Stromal cell of bone marrow (primary cell): ENCODE results near the gene ZXDC.

Experiments used
- DNase-seq: peaks from one replicate; pipeline ENCODE4 v3.0.0-alpha.2; 2012; ENCODE audit warnings: low read depth

Gene ZXDC

GRCh38 chr3:126415661-126416591, 59.8 kb downstream of the ZXDC start:
- DNase-seq, result no peak

GRCh38 chr3:126414961-126415660, 60.6 kb downstream of the ZXDC start:
- DNase-seq, result no peak

GRCh38 chr3:126414406-126414805, 61.3 kb downstream of the ZXDC start:
- DNase-seq, result no peak

GRCh38 chr3:126413693-126414080, 62.0 kb downstream of the ZXDC start:
- DNase-seq, result no peak

GRCh38 chr3:126412841-126413692, 62.6 kb downstream of the ZXDC start:
- DNase-seq, result no peak

- no peak for DNase-seq
Observed at GRCh38 chr3:126408099-126408498, 67.6 kb downstream of the ZXDC start.

- DNase-seq, result no peak
Observed at GRCh38 chr3:126407412-126408044, 68.2 kb downstream of the ZXDC start.

GRCh38 chr3:126406389-126407296, 69.0 kb downstream of the ZXDC start:
- no peak for DNase-seq

- no peak for DNase-seq
Observed at GRCh38 chr3:126402666-126403302, 72.9 kb downstream of the ZXDC start.

GRCh38 chr3:126402178-126402577, 73.5 kb downstream of the ZXDC start:
- DNase-seq, result no peak

GRCh38 chr3:126401611-126402160, 74.0 kb downstream of the ZXDC start:
- DNase-seq, result no peak

GRCh38 chr3:126399756-126400155, 75.9 kb downstream of the ZXDC start:
- DNase-seq, result no peak

- no peak for DNase-seq
Observed at GRCh38 chr3:126399351-126399735, 76.3 kb downstream of the ZXDC start.

GRCh38 chr3:126398423-126399350, 77.0 kb downstream of the ZXDC start:
- no peak for DNase-seq

- DNase-seq, result no peak
Observed at GRCh38 chr3:126397610-126398422, 77.9 kb downstream of the ZXDC start.

GRCh38 chr3:126396536-126396935, 79.2 kb downstream of the ZXDC start:
- no peak for DNase-seq

- DNase-seq, result no peak
Observed at GRCh38 chr3:126395846-126396513, 79.7 kb downstream of the ZXDC start.

GRCh38 chr3:126394977-126395321, 80.7 kb downstream of the ZXDC start:
- no peak for DNase-seq
